Activated CD8-positive, alpha-beta memory T cell treated with anti-CD3 and anti-CD28 coated beads for 24 hours (primary cell): ENCODE data around the gene LNPEP.
"Not testable (repeated sequence)": the region's sequence is repeated elsewhere in the genome, so short reads cannot be mapped to it uniquely, and the experiment has no call there.

Experiments
- DNase-seq: peaks from one replicate; pipeline ENCODE4 v3.0.0-alpha.2; 2020

The LNPEP gene

DNA sequence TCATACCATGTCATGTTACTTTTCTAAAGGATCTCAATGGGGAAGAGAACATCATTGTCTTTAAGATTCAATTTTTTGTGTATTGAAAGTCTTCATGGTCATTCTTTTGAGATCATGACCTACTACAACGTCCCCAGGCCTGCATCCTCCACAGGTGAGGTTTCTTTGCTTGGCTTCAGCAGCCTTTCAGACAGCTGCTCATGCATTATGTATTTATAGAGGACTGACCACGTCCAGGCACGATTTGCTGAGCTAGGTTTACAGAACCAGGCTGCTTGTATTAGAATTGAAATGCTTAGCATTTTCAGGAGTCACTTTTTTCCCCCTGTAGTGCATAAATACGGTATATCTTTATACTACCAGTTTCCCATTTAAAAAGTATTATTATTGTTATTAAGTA is 136.1 kb downstream of the LNPEP start:
- DNase-seq = no peak

DNA sequence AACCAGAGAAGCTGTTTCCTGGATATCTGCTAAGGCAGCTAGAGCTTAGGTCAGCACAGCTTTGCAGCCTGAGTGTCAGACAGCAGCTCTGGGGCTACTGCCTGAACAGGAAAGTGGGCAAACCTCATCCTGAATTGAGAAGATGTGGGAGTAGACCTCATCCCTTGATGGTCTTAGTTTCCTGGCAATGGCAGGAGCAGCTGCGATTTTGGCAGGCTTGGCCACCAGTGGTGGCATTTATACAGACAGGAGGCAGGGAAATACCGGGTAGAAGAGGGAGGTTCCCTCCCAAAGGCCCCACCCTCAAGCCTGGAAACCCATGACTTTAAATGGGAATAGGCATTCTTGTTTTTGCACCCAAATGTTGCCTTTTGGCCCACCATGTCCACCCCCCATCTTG is 136.8 kb downstream of the LNPEP start:
- DNase-seq = no peak

DNA sequence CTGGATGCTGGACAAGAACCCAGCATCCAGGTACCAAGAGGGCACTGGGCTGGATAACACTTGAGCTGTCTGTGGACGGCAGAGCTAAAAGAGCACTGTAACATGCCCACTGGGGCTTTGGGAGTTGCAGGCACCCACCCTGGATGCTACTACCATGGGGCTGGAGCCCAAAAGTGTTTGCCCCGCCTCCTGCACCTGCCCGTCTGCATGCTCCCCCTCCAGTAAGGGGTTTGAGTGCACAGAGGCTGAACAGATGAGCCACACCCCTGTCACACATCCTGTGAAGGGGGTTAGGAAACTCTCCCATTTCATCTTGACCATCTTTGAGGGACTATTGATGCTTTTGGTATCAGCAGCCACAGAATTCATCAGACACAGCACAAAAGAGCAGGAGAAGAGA is 137.5 kb downstream of the LNPEP start:
- DNase-seq = no peak

DNA sequence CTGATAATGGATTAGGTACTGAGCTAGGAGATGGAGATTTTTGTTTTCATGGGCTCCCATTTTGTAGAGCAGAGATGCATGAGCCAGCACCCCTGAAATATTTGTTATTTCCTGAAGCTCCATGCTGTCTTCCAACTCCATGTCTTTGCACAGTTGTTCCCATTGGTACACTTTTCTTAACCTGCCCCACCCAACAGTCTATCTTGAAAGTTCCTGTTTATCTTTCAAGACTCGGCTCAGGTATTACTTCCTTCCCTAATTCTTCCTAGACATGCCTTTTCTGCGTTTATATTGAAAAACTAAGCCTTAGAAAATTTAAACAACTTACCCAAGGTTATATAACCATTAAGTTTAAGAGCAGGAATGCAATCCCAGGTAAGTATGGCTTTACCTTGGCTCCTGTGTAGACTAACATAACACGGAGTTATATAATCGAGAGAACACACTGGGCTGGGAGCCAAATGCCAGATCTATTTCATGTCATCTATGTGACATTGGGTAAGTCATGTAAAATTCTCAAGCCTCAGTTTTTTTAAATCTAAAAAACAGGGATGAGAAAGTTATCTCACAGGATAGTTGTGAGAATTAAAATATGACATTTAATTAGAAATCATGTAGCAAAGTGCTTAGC is 139.1 kb downstream of the LNPEP start:
- DNase-seq = no peak

DNA sequence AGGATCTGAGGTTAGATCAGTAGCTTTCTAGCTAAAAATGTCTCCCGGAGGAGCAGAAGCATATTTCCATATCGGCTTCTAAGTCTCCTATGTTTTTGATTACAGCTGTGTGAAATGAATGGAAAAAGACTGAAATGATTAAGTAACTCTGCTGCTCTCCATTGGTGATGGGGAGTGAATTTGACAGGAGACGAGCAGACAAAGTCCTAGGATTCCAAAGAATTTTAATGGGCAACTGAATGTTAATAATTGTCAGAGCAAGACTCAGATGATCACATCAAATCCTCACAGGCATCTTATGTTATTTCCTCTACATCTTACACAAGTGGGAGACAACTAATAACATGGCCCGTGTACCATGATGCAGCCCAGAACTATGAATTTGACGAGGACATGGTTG is 139.8 kb downstream of the LNPEP start:
- no peak for DNase-seq

DNA sequence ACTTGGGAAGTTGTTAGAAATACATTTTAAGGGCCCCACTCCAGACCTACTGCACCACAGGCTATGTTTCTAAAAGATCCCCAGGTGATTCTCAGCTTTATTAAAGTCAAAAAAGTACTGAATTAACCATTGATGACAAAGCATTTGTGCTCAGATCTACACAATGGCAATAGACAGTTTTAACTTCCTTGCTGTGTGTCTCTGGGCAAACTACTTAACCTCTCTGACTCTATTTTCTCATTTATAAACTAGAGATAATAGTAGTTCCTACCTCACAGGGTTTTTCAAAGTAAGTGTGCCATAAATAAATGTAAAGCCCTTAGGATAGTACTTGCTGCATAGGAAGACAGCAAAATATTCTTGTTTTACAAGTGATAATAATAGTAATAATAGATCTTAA is 140.2 kb downstream of the LNPEP start:
- DNase-seq = no peak

DNA sequence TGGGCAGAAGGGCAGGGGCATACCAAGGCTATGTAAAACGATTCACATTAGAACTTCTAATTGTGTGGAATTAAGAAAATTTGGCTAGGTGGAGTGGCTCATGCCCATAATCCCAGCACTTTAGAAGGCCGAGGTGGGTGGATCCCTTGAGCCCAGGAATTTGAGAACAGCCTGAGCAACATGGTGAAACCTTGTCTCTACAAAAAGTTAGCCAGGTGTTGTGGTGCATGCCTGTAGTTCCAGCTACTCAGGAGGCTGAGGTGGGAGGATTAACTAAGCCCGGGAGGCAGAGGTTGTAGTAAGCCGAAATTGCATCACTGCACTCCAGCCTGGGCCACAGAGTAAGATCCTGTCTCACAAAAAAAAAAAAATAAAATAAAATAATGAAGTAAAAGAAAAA is 141.4 kb downstream of the LNPEP start:
- DNase-seq = no peak

DNA sequence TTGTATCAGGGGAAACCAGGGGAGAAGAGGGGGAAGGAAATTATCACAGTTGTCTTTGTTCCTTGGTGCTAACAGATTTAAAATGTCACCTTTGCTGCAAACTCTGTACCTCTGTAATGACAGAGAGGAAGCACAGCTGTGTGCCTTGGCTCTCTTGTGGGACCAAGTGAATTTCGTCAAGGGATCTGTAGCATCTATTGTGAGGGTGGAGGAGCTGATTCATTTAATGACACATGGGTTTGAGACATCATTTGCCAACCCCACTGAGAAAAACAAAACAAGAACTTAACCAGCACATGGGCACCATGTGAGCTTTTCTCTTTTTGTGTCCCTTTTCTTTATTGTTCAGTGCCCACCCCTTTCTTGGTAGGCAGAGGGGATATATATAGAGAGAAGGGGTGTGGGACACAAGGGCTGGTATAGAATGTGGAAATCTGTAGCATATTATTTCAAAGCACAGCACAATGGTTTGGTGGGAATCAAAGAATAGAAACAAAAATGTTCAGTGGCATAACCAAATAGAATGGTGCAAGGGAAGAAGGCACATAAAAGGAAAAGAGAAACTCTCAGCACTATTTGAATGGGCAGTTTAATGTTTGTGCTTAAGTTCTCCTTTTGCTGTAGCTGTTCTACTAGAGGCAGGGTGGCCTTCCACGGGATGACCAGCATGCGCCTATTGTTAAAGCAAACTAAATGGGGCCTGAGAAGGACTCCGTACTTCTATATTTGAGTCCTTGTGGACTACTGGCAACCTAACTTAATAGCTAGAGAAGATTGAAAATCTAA is 143.3 kb downstream of the LNPEP start:
- DNase-seq = no peak

DNA sequence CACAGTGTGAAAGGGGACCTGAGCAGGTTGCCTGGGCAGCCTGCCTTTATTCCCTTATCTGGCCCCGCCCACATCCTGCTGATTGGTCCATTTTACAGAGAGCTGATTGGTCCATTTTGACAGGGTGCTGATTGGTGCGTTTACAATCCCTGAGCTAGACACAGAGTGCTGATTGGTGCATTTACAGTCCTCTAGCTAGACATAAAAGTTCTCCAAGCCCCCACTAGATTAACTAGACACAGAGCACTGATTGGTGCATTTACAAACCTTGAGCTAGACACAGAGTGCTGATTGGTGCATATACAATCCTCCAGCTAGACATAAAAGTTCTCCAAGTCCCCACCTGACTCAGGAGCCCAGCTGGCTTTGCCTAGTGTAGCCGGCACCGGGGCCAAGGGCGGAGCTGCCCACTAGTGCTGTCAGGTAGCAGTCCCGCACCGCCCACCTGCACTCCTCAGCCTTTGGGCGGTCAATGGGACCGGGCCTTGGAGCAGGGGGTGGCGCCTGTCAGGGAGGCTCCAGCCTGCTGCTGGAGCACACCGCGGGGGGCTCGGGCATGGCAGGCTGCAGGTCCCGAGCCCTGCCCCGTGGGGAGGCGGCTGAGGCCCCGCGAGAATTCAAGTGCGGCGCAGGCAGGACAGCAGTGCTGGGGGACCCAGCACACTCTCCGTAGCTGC is 149.0 kb downstream of the LNPEP start:
- DNase-seq = not testable (repeated sequence)

DNA sequence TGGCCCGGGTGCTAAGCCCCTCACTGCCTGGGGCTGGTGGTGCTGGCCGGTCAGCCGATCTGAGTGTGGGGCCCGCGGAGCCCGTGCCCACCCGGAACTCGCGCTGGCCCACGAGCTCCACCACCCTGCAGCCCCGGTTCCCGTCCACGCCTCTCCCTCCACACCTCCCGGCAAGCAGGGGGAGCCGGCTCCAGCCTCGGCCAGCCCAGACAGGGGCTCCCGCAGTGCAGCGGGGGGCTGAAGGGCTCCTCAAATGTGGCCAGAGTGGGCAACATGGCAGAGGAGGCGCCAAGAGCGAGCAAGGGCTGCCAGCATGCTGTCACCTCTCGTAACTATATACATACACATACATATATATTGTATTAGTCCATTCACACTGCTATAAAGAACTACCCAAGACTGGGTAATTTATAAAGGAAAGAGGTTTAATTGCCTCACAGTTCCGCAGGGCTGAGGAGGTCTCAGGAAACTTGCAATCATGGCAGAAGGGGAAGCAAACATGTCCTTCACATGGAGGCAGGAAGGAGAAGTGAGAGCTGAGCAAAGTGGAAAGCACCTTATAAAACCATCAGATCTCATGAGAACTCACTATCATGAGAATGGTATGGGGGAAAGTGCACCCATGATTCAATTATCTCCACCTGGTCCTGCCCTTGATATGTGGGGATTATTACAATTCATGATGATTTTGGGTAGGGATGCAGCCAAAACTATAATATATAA is 149.7 kb downstream of the LNPEP start:
- no peak for DNase-seq
